Stimulated activated CD8-positive, alpha-beta memory T cell treated with anti-CD3 and anti-CD28 coated beads, Interleukin-15, amount 100 ng/mL, for 24 hours (primary cell): Measurements from ENCODE around the gene BICC1.

Experiments
- DNase-seq: peaks from one replicate; pipeline ENCODE4 v3.0.0-alpha.2; 2020; ENCODE audit warnings: low read depth

BICC1 gene

GRCh38 chr10:58651040-58651439 is 138.4 kb downstream of the BICC1 start:
- DNase-seq, result no peak

GRCh38 chr10:58651742-58652141 is 139.1 kb downstream of the BICC1 start:
- DNase-seq, result no peak

- no peak for DNase-seq
Measured at GRCh38 chr10:58653139-58653538, 140.5 kb downstream of the BICC1 start.

GRCh38 chr10:58660575-58661255 is 148.0 kb downstream of the BICC1 start:
- DNase-seq, result no peak

GRCh38 chr10:58661336-58661735 is 148.7 kb downstream of the BICC1 start:
- no peak for DNase-seq

- DNase-seq, result no peak
Measured at GRCh38 chr10:58661902-58662301, 149.2 kb downstream of the BICC1 start.

- DNase-seq, result no peak
Measured at GRCh38 chr10:58662314-58662713, 149.6 kb downstream of the BICC1 start.

- no peak for DNase-seq
Measured at GRCh38 chr10:58665361-58665760, 152.7 kb downstream of the BICC1 start.

GRCh38 chr10:58666024-58666423 is 153.4 kb downstream of the BICC1 start:
- DNase-seq, result no peak

- no peak for DNase-seq
Measured at GRCh38 chr10:58667658-58668310, 155.1 kb downstream of the BICC1 start.

- no peak for DNase-seq
Measured at GRCh38 chr10:58672845-58673244, 160.2 kb downstream of the BICC1 start.

- no peak for DNase-seq
Measured at GRCh38 chr10:58674251-58674650, 161.6 kb downstream of the BICC1 start.

GRCh38 chr10:58675321-58675720 is 162.6 kb downstream of the BICC1 start:
- DNase-seq, result no peak

- no peak for DNase-seq
Measured at GRCh38 chr10:58691528-58691927, 178.9 kb downstream of the BICC1 start.

- DNase-seq, result no peak
Measured at GRCh38 chr10:58693919-58694318, 181.2 kb downstream of the BICC1 start.

GRCh38 chr10:58695022-58695421 is 182.3 kb downstream of the BICC1 start:
- DNase-seq, result no peak

GRCh38 chr10:58696736-58697135 is 184.1 kb downstream of the BICC1 start:
- no peak for DNase-seq

GRCh38 chr10:58697691-58698090 is 185.0 kb downstream of the BICC1 start:
- DNase-seq, result no peak

GRCh38 chr10:58698777-58699356 is 186.2 kb downstream of the BICC1 start:
- no peak for DNase-seq

GRCh38 chr10:58700591-58700990 is 187.9 kb downstream of the BICC1 start:
- no peak for DNase-seq

GRCh38 chr10:58701405-58702135 is 188.9 kb downstream of the BICC1 start:
- no peak for DNase-seq

GRCh38 chr10:58704226-58704625 is 191.6 kb downstream of the BICC1 start:
- no peak for DNase-seq

GRCh38 chr10:58704671-58705141 is 192.0 kb downstream of the BICC1 start:
- DNase-seq, result no peak
